ENCODE data around the gene TNRC18.
"Not testable (repeated sequence)": the region's sequence is repeated elsewhere in the genome, so short reads cannot be mapped to it uniquely, and the experiment has no call there.

Gene TNRC18

DNA sequence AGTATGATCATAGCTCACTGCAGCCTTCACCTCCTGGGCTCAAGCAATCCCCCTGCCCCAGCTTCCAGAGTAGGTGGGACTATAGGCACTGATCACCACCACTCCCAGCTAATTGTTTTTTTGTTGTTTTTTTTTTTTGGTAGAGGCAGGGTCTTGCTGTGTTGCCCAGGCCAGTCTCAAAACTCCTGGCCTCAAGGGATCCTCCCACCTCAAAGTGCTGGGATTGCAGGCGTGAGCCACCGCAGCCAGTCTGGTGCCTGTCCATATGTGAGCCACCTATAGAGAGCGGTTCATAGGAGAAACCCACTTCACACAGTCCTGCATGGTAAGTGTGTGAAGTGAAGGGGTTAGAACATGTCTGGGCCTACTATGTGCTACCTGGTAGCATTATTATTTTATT lies 93.3 kb downstream of the TNRC18 start:
- Histone ChIP-seq H3K27ac (ENCODE audit: low read depth, low read length, poor library complexity, severe bottlenecking) (no peak overlapping the region), H3K79me2 (ENCODE audit: insufficient read depth, low read length) (no peaks in the 10 kb centered on the region), H3K9me2 (ENCODE audit: low read depth, low read length) (no peaks in the 10 kb centered on the region), H2AFZ (ENCODE audit: low read length) (no peak overlapping the region), H3K27me3 (ENCODE audit: insufficient read depth, low read length) (no peaks in the 10 kb centered on the region), H3K9ac (ENCODE audit: low read length) (no peak overlapping the region), H3K4me3 (ENCODE audit: low read depth, low read length, poor library complexity, severe bottlenecking) (no peak overlapping the region), H3F3A (ENCODE audit: insufficient read depth, low read length) (no peaks in the 10 kb centered on the region), H4K20me1 (ENCODE audit: insufficient read depth, low read length) (no peaks in the 10 kb centered on the region), H3K36me3 (ENCODE audit: insufficient read depth, low read length) (peaks cover 21% of the 10 kb centered on the region), H3K9me3 (ENCODE audit: low read length) (no peaks in the 10 kb centered on the region), H3K4me2 (ENCODE audit: low read length) (no peak overlapping the region), H3K4me1 (ENCODE audit: insufficient read depth, low read length, severe bottlenecking) (peaks cover 27% of the 10 kb centered on the region)
- TF ChIP-seq, protein P1, sequence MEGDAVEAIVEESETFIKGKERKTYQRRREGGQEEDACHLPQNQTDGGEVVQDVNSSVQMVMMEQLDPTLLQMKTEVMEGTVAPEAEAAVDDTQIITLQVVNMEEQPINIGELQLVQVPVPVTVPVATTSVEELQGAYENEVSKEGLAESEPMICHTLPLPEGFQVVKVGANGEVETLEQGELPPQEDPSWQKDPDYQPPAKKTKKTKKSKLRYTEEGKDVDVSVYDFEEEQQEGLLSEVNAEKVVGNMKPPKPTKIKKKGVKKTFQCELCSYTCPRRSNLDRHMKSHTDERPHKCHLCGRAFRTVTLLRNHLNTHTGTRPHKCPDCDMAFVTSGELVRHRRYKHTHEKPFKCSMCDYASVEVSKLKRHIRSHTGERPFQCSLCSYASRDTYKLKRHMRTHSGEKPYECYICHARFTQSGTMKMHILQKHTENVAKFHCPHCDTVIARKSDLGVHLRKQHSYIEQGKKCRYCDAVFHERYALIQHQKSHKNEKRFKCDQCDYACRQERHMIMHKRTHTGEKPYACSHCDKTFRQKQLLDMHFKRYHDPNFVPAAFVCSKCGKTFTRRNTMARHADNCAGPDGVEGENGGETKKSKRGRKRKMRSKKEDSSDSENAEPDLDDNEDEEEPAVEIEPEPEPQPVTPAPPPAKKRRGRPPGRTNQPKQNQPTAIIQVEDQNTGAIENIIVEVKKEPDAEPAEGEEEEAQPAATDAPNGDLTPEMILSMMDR (IDR thresholded peaks at IDR 0.05; ENCODE audit: low read length): no peak

DNA sequence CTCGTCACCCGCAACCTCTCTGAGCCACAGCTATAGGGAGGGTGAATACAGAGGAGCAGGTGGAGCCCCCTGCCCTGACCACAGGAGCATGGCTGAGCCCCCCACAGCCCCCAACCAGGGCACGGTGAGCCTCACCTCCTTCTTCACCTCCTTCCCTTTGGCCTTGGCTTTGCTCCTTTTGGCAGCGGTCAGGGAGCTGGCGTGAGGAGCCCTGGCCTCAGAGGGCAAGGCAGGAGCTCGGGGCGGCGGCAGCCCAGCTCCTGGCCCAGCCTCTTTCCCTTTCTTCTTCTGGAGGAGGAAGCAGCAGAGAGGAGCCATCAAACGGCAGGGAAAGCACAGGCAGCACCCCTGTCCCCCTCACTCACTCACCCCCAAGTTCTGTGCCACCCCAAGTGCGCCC lies 98.7 kb downstream of the TNRC18 start:
- Histone ChIP-seq H3F3A (ENCODE audit: insufficient read depth, low read length) (no peaks in the 10 kb centered on the region), H3K27me3 (ENCODE audit: insufficient read depth, low read length) (no peaks in the 10 kb centered on the region), H3K9me3 (ENCODE audit: low read length) (no peaks in the 10 kb centered on the region), H3K4me1 (ENCODE audit: insufficient read depth, low read length, severe bottlenecking) (peaks cover 11% of the 10 kb centered on the region), H3K9ac (ENCODE audit: low read length) (no peak overlapping the region), H4K20me1 (ENCODE audit: insufficient read depth, low read length) (no peaks in the 10 kb centered on the region), H3K4me2 (ENCODE audit: low read length) (no peak overlapping the region), H3K9me2 (ENCODE audit: low read depth, low read length) (no peaks in the 10 kb centered on the region), H3K36me3 (ENCODE audit: insufficient read depth, low read length) (peaks cover 12% of the 10 kb centered on the region), H3K27ac (ENCODE audit: low read depth, low read length, poor library complexity, severe bottlenecking) (no peak overlapping the region), H2AFZ (ENCODE audit: low read length) (no peak overlapping the region), H3K4me3 (ENCODE audit: low read depth, low read length, poor library complexity, severe bottlenecking) (no peak overlapping the region), H3K79me2 (ENCODE audit: insufficient read depth, low read length) (no peaks in the 10 kb centered on the region)
- TF ChIP-seq, protein P1 (IDR thresholded peaks at IDR 0.05; ENCODE audit: low read length): no peak
- TF ChIP-seq EZH2 (IDR thresholded peaks at IDR 0.05; ENCODE audit: borderline replicate concordance, low read length): no peak

DNA sequence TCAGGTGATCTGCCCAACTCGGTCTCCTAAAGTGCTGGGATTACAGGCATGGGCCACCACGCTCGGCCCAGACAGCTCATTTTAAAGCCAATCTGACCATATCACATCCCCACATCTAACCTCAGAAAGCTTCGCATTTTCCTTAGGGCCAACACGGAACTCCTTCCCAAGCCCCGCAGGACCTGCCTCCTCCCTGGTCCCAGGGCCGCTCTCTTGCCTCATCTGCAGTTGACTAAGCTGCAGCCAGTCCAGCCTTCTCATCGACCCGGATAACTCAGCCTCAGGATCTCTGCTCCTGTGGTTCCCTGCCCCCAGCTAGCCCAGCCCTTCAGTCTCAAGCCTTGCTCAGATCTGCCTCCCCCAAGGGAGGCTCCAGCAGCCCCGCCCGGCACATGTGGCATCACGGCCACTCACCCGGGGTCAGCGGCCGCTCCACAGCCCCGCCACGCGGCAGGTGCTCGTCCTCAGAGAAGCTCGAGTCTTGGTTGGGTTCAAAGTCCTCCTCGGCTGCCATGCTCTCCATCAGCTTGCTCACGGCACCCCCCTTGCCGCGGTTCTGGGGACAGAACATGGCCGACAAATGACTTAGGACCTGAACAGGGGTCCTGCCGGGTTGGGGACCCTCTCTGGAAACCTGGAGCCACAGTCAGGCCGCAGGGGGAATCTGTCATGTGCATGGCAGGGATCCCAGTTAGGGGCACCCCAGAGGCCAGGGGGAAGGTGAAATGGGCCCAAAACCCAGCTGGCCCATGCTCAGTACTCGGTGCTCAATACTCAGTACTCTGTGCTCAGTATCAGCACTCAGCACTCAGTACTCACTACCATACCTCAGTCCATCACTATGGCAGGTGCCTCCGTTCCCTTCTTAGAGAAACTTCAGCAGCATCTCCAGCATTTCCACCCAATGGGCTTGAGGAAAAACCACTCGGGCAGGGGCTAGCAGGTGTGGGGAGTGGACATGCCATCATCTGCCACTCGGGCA lies 99.5 kb downstream of the TNRC18 start:
- H3K36me3 ChIP-seq (ENCODE audit: insufficient read depth, low read length); H4K20me1 ChIP-seq (ENCODE audit: insufficient read depth, low read length); H3K9ac ChIP-seq (ENCODE audit: low read length); H3K4me2 ChIP-seq (ENCODE audit: low read length); H3K9me2 ChIP-seq (ENCODE audit: low read depth, low read length); H3K79me2 ChIP-seq (ENCODE audit: insufficient read depth, low read length); H2AFZ ChIP-seq (ENCODE audit: low read length); H3K27ac ChIP-seq (ENCODE audit: low read depth, low read length, poor library complexity, severe bottlenecking); H3K4me3 ChIP-seq (ENCODE audit: low read depth, low read length, poor library complexity, severe bottlenecking); H3K9me3 ChIP-seq (ENCODE audit: low read length); H3K27me3 ChIP-seq (ENCODE audit: insufficient read depth, low read length); H3F3A ChIP-seq (ENCODE audit: insufficient read depth, low read length): not testable (repeated sequence)
- H3K4me1 ChIP-seq (ENCODE audit: insufficient read depth, low read length, severe bottlenecking): peaks cover 11% of the 10 kb centered on the region
